ENCODE data around the gene PCK1. TPM values are rescaled to one million over a fixed set of nuclear protein-coding genes. Genes with fewer than 3 reads are reported as not detected.

PCK1 gene
- total RNA-seq, 3 donors from 2014 or later, result 27.2 to 252 (median 29.3) TPM

DNA sequence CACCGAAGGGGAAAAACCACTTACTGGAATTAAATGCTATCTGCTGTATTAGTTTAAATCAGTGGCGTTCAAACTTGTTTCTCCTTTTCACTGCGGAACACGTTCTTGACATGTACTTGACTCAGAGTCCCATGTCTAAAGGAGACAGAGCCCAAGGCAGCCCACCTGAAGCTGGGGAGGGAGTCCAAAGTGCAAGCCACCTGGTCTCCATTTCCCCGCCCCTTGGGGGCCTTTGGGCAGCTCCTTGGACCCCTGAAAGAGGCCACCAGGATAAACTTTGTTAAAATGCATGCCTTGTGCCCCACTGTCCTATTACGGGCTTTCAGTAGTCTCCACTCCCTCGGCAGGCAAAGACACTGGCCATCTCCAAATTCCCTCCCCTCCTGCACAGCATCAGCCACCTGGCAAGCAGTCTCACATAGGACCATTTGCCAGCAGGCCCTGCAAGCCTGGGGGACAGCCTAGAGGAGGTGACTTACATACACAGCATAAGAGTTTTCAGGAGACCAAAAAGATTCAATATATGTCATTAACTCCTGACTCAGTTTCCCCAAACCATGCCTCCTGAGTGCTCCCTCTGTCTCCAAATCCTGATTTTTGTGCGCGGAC is 6.7 kb downstream of the PCK1 start:
- no peaks in the 10 kb centered on the region for H3K4me1 ChIP-seq
- DNase-seq (ENCODE audit: low spot score in 2 of 2), result no peak
- peaks cover 0 to 18% of the 10 kb centered on the region in 2 donors for H3K27me3 ChIP-seq
- TF ChIP-seq POLR2A (IDR thresholded peaks at IDR 0.05), result no peak
- TF ChIP-seq POLR2AphosphoS5 (IDR thresholded peaks at IDR 0.05), result no peak
- TF ChIP-seq, protein P1, sequence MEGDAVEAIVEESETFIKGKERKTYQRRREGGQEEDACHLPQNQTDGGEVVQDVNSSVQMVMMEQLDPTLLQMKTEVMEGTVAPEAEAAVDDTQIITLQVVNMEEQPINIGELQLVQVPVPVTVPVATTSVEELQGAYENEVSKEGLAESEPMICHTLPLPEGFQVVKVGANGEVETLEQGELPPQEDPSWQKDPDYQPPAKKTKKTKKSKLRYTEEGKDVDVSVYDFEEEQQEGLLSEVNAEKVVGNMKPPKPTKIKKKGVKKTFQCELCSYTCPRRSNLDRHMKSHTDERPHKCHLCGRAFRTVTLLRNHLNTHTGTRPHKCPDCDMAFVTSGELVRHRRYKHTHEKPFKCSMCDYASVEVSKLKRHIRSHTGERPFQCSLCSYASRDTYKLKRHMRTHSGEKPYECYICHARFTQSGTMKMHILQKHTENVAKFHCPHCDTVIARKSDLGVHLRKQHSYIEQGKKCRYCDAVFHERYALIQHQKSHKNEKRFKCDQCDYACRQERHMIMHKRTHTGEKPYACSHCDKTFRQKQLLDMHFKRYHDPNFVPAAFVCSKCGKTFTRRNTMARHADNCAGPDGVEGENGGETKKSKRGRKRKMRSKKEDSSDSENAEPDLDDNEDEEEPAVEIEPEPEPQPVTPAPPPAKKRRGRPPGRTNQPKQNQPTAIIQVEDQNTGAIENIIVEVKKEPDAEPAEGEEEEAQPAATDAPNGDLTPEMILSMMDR (IDR thresholded peaks at IDR 0.05), result no peak
- H3K36me3 ChIP-seq, result no peaks in the 10 kb centered on the region
- H3K27ac ChIP-seq, result no peak overlapping the region
- no peak overlapping the region for H3K4me3 ChIP-seq
- H3K9me3 ChIP-seq, result no peaks in the 10 kb centered on the region
- intact Hi-C loops (cut with DNase I; ENCODE audit: low total_unique reads), result no loop called here

DNA sequence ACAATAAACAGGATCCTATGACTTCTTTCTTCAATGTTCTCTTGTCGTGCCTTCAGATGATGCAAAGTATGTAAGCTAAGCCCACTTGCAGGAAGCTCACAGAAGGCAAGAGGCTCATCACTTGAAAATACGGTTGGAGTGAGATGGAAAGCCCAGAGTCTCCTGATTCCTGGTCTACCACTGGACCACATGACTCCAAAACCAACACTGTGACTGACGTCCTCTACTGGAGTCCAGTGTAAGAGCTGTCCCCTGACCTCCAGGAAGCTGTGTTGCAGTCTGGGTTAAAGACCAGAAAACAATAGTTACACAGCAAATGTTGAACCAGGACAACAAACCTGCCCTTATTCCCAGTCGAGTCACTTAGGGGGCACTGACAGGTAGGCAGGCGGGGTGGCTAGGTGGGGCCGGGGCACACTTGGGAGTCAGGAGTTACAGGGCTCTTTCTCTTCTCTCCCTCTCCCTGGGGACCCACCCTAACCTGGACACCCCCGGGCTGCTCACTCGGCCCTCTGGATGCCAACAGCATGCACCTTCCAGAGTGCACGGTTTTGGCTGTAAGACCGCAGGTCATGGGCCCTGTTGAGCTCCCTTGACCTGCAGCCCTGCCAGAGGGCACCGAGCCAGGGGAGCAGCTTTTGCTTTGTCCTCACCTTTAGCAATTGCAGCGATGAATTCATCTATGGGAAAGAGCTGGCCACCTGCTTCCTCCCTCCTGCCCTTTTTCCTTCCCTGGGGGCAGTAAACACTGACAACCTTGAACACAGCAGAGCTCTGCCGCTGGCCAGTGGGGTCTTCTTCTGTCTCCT is 7.4 kb downstream of the PCK1 start:
- H3K4me1 ChIP-seq, result no peaks in the 10 kb centered on the region
- no peak overlapping the region for H3K27ac ChIP-seq
- no peak overlapping the region for H3K4me3 ChIP-seq
- H3K36me3 ChIP-seq, result no peaks in the 10 kb centered on the region
- intact Hi-C loops (cut with DNase I; ENCODE audit: low total_unique reads), result no loop called here
- H3K27me3 ChIP-seq, result peaks cover 0 to 21% of the 10 kb centered on the region in 2 donors
- no peak for DNase-seq (ENCODE audit: low spot score in 2 of 2)
- no peaks in the 10 kb centered on the region for H3K9me3 ChIP-seq
- TF ChIP-seq, protein P1 (IDR thresholded peaks at IDR 0.05), result no peak
- no peak for TF ChIP-seq POLR2A (IDR thresholded peaks at IDR 0.05)
- TF ChIP-seq POLR2AphosphoS5 (IDR thresholded peaks at IDR 0.05), result no peak

DNA sequence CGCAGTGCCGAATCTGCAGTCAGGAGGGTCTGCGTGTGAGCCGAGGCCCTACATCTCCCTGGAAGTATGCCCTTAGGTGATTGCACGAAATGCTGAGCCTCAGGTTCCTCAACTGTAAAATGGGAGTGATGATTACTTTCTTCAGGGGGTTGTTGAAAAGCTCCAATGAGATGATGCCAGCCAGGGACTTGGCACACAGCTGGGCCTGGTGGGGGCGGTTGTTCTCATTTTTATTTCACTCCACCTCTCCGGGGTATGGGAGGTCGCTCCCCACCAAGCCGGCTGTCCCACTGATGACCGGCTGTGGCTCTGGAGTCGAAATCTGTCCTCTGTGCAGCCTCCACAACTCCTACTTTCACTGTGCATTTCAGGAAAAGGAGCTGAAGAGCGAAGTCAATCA is 8.1 kb downstream of the PCK1 start:
- H3K27ac ChIP-seq, result no peak overlapping the region
- H3K9me3 ChIP-seq, result no peaks in the 10 kb centered on the region
- intact Hi-C loops (cut with DNase I; ENCODE audit: low total_unique reads), result no loop called here
- H3K4me1 ChIP-seq, result no peaks in the 10 kb centered on the region
- DNase-seq (ENCODE audit: low spot score in 2 of 2), result no peak
- TF ChIP-seq POLR2A (IDR thresholded peaks at IDR 0.05), result no peak
- TF ChIP-seq, protein P1 (IDR thresholded peaks at IDR 0.05), result no peak
- no peak for TF ChIP-seq POLR2AphosphoS5 (IDR thresholded peaks at IDR 0.05)
- peaks cover 0 to 21% of the 10 kb centered on the region in 2 donors for H3K27me3 ChIP-seq
- no peaks in the 10 kb centered on the region for H3K36me3 ChIP-seq
- no peak overlapping the region for H3K4me3 ChIP-seq

DNA sequence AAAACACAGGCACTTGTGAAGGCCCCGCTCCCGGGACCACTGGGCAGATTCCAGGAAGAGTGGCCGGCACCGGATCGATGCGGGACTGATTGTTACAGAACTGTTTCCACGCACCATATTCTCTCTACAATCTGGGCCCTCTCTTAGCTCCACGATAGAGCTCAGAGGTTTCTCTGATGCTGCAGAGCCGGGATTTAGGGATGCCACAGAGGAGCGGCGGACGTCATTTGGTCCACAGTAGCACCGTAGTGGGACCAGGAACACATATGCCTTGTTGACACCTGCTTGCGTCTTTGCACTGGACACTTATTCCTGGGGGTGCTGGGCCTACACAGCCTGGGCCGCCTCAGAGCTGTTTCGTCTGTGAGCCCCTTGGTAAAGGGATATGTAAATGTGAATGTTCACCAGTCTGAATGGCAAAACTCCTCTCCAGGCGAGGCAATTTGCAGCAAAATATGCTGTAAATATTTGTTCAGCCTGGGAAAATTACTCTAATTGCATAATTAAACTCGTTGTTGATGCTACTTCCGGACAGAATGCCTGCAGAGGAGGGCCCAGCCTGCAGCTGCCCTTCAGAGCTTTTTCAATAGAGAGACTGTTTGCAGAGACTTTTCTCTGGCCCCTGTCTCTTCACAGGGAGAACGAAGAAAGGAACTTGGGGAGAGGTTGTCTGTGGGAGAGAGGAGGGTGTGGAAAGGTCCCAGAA is 9.4 kb downstream of the PCK1 start:
- H3K27me3 ChIP-seq, result peaks cover 0 to 21% of the 10 kb centered on the region in 2 donors
- DNase-seq (ENCODE audit: low spot score in 2 of 2), result no peak
- H3K9me3 ChIP-seq, result no peaks in the 10 kb centered on the region
- H3K36me3 ChIP-seq, result no peaks in the 10 kb centered on the region
- H3K4me1 ChIP-seq, result no peaks in the 10 kb centered on the region
- no peak overlapping the region for H3K4me3 ChIP-seq
- H3K27ac ChIP-seq, result no peak overlapping the region
- intact Hi-C loops (cut with DNase I; ENCODE audit: low total_unique reads), result no loop called here
- TF ChIP-seq, protein P1 (IDR thresholded peaks at IDR 0.05), result no peak

DNA sequence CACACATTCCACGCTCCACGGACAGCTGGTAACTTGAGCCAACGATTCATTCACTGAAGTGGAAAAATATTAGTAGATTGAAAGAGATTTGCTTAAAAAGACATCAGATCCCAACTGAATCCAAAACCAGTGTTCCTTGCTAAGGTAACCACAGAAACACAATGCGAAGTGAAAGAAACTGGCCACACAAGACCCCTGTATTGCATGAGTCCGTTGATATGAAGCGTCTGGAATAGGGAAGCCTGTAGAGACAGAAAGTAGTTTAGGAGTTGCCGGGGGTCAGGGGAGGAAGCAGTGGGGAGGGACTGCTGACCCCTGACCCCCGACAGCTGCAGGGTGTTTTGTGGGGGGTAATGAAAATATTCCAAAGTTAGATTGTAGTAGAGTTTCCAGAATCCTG is 10.0 kb downstream of the PCK1 start:
- Histone ChIP-seq H3K4me1 (no peaks in the 10 kb centered on the region), H3K9me3 (no peaks in the 10 kb centered on the region), H3K36me3 (no peaks in the 10 kb centered on the region), H3K4me3 (no peak overlapping the region), H3K27me3 (peaks cover 0 to 21% of the 10 kb centered on the region in 2 donors), H3K27ac (no peak overlapping the region)
- intact Hi-C loops (cut with DNase I; ENCODE audit: low total_unique reads), result no loop called here
- TF ChIP-seq POLR2AphosphoS5 (IDR thresholded peaks at IDR 0.05) (no peak), POLR2A (IDR thresholded peaks at IDR 0.05) (no peak)
- TF ChIP-seq, protein P1 (IDR thresholded peaks at IDR 0.05), result no peak
- DNase-seq (ENCODE audit: low spot score in 2 of 2), result no peak

All from breast epithelium (tissue), 4 donors.